Measurements from ENCODE around the gene FHOD3. TPM values are rescaled to one million over a fixed set of nuclear protein-coding genes. Genes with fewer than 3 reads are reported as not detected.
"Not testable (repeated sequence)": the region's sequence is repeated elsewhere in the genome, so short reads cannot be mapped to it uniquely, and the experiment has no call there.

FHOD3 gene
- total and polyA plus RNA-seq, 2 of the 8 experiments (the other 6 are each of a cell fraction or from before 2014, with no cell fraction given), result 9.7 to 10.5 TPM

DNA sequence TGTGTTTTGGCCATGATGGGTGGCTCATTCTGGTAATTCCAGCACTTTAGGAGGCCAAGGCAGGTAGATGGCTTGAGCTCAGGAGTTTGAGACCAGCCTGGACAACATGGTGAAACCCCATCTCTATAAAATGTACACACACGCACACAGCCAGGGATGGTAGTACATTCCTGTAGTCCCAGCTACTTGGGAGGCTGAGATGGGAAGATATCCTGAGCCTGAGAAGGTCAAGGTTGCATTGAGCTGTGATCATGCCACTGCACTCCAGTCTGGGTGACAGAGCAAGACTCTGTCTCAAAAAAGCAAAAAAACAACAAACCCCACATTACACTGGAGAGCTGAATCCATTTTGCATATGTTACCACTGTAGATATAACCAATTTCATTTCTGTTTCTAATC is 423.8 kb downstream of the FHOD3 start:
- H3K9me3 ChIP-seq (ENCODE audit: insufficient read depth in 2 of 2, low read depth in 1 of 2, low read length in 1 of 2); H4K8ac ChIP-seq (ENCODE audit: extremely low read depth, insufficient read depth, low read length); H3K9ac ChIP-seq (replicated peaks in 1 of 4; ENCODE audit: extremely low read depth in 1 of 4, low read depth in 3 of 4, low read length in 3 of 4); H3K79me1 ChIP-seq (ENCODE audit: low read depth, low read length); H3K4me1 ChIP-seq (replicated peaks in 1 of 4; ENCODE audit: control insufficient read depth in 3 of 4, insufficient read depth in 4 of 4, low read length in 3 of 4); H3K18ac ChIP-seq (ENCODE audit: extremely low read depth, low read length); H3K36me3 ChIP-seq (ENCODE audit: control insufficient read depth in 2 of 4, insufficient read depth in 4 of 4, low read length in 3 of 4); H3K79me2 ChIP-seq (ENCODE audit: control insufficient read depth in 1 of 2, insufficient read depth in 2 of 2, low read length in 2 of 2); H3K27ac ChIP-seq (ENCODE audit: low read depth, low read length); H3K14ac ChIP-seq (ENCODE audit: insufficient read length); H3K27me3 ChIP-seq (replicated peaks in 1 of 4; ENCODE audit: control insufficient read depth in 3 of 4, extremely low read depth in 1 of 4, insufficient read depth in 3 of 4, low read length in 3 of 4); H2BK15ac ChIP-seq (ENCODE audit: low read length); FAIRE-seq; DNase-seq (ENCODE audit: low read depth in 1 of 2, low spot score in 2 of 2); H3K4me3 ChIP-seq (ENCODE audit: extremely low read depth in 1 of 4, insufficient read depth in 2 of 4, low read depth in 3 of 4, low read length in 4 of 4); H2AK5ac ChIP-seq (ENCODE audit: low read depth, low read length); H2BK120ac ChIP-seq (replicated peaks; ENCODE audit: low read depth, low read length); H2AFZ ChIP-seq (ENCODE audit: low read length); H4K91ac ChIP-seq (replicated peaks; ENCODE audit: insufficient read length, low read length); H2BK12ac ChIP-seq (ENCODE audit: low read depth, low read length); POLR2A ChIA-PET (ENCODE audit: partially characterized antibody); H3K56ac ChIP-seq (replicated peaks; ENCODE audit: insufficient read length, low read depth, low read length); H4K20me1 ChIP-seq (replicated peaks in 1 of 2; ENCODE audit: control insufficient read depth in 1 of 2, insufficient read depth in 2 of 2, low read length in 2 of 2); H3K4ac ChIP-seq (replicated peaks; ENCODE audit: insufficient read length, low read depth, low read length); H2BK5ac ChIP-seq (ENCODE audit: low read depth, low read length); H3K4me2 ChIP-seq (ENCODE audit: insufficient read depth in 1 of 2, low read depth in 2 of 2, low read length in 2 of 2); H3K23ac ChIP-seq (ENCODE audit: insufficient read length); H2BK20ac ChIP-seq (ENCODE audit: low read length); H4K5ac ChIP-seq (ENCODE audit: insufficient read length, low read depth, low read length); H3K23me2 ChIP-seq (ENCODE audit: low read depth, low read length): not testable (repeated sequence)
- CTCF ChIA-PET (ENCODE audit: partially characterized antibody), result interaction anchor here (1.3 to 4.7 kb wide), 2 partner anchors 23 to 34 kb away, joined by 4 to 26 read pairs; no protein-coding TSS in a partner anchor
- 62% methylated on average over 1 of the region's 1 CpG; no CpG with 5 or more reads in 1 of the 2 experiments for WGBS, 2 experiments (ENCODE audit: extremely low coverage in 1 of 2, insufficient coverage in 1 of 2, insufficient read length in 1 of 2, insufficient replicate concordance in 2 of 2, low coverage in 1 of 2, low lambda C conversion rate in 2 of 2, missing lambda C conversion rate in 1 of 2)
